Esophagus squamous epithelium (tissue), 5 donors: ENCODE results near the gene ANKRD11. TPM values are rescaled to one million over a fixed set of nuclear protein-coding genes. Genes with fewer than 3 reads are reported as not detected.

Experiments
- DNase-seq: peaks from one replicate; lab custom pipeline; 2025; lab: John Stamatoyannopoulos, UW
- H3K27ac ChIP-seq, 4 donors: fragments of 200-600 bp; sonication (generic); one replicate each; pipeline ENCODE4 v1.5.1; 2016 to 2019; ENCODE audit warnings: mild to moderate bottlenecking in 1 of 4
- H3K27me3 ChIP-seq, 4 donors: fragments of 200-600 bp; sonication (generic); 1 replicate in 3 of 4; 2 replicates in 1 of 4; pipeline versions ENCODE4 v1.5.1 to v1.6.0; 2017 to 2021; ENCODE audit warnings: antibody characterized with exemption in 1 of 4
- H3K36me3 ChIP-seq, 3 donors: fragments of 200-600 bp; sonication (generic); one replicate each; pipeline ENCODE4 v1.5.1; 2016 to 2019
- H3K4me1 ChIP-seq, 3 donors: fragments of 200-600 bp; sonication (generic); one replicate each; pipeline ENCODE4 v1.5.1; 2017 to 2019
- H3K4me3 ChIP-seq, 4 donors: fragments of 200-600 bp; sonication (generic); 1 replicate in 3 of 4; 2 replicates in 1 of 4; pipeline ENCODE4 v1.5.1; 2016 to 2019; ENCODE audit warnings: mild to moderate bottlenecking in 2 of 4, moderate library complexity in 1 of 4
- H3K9me3 ChIP-seq, 3 donors: fragments of 200-600 bp; sonication (generic); one replicate each; pipeline ENCODE4 v1.5.1; 2016 to 2019
- POLR2A ChIP-seq, 4 donors: fragments of 450-650 bp; IDR thresholded peaks; one replicate each; pipeline ENCODE4 v1.6.1; 2017; ENCODE audit warnings: antibody characterized with exemption in 4 of 4, mild to moderate bottlenecking in 4 of 4, moderate library complexity in 3 of 4
- WGBS, 2 donors: methylation state at CpG; one replicate each; pipeline ENCODE4 v1.1.5; 2018; 5-methylcytosine and 5-hydroxymethylcytosine counted together
- intact Hi-C: fragments of 100-400 bp; cut with DNase I; formaldehyde crosslinking; loops from one replicate; pipeline ENCODE4 v1.15.0; 2022
- total RNA-seq, 4 donors: library from RNA; depleted of rRNA; stranded (reverse); fragments of >200 nt; gene quantifications; one replicate each; pipeline ENCODE4 v1.1.0, GENCODE V29; 2016
- TF ChIP-seq, protein P1 (sequence below), 6 experiments: fragments of 450-650 bp in 4 of 6; fragments of 200-600 bp in 2 of 6; sonication (generic) in 2 of 6; IDR thresholded peaks; one replicate each; pipeline ENCODE4 v1.5.1; 2016 to 2019; ENCODE audit warnings: antibody characterized with exemption in 6 of 6, mild to moderate bottlenecking in 4 of 6, moderate library complexity in 4 of 6
- donor health status: DM: yes; HTN: yes; CAD: no.

The ANKRD11 gene
- total RNA-seq, 4 donors from 2014 or later, result 51.0 to 72.7 (median 66.9) TPM

- Histone ChIP-seq H3K4me1 (peaks cover 28 to 80% (median 53%) of the 10 kb centered on the region in 3 donors), H3K4me3 (peak overlapping the region in 2 of 4 donors; percentile 3 to 23), H3K9me3 (no peaks in the 10 kb centered on the region), H3K36me3 (no peaks in the 10 kb centered on the region), H3K27me3 (no peaks in the 10 kb centered on the region), H3K27ac (peak overlapping the region; percentile 58 to 81 (median 70))
- DNase-seq, result no peak
- TF ChIP-seq POLR2A (IDR thresholded peaks at IDR 0.05), result no peak
- intact Hi-C loops, result no loop called here
- 30 to 33% methylated on average over 15 to 16 of the region's 20 CpGs for WGBS, 2 donors
Observed at GRCh38 chr16:89344846-89345611, 145.3 kb downstream of the ANKRD11 start.

DNA sequence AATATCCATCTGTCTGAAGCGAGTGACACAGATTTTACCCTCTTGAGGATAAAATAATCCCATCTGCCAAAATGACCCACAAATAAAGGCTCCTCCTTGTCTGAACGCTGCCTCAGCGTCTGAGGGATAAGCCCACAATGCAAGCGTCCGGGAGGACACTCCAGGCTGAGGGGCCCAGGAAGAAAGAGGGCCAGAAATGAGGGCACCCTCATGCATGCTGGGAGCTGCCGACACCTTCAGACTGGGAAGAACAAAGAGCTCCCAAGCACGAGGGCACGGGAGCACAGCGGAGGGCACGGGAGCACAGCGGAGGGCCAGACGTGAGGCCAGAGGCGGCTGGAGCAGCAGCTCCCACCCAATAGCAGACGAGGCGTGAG is 145.9 kb downstream of the ANKRD11 start:
- Histone ChIP-seq H3K4me1 (peaks cover 28 to 84% (median 53%) of the 10 kb centered on the region in 3 donors), H3K9me3 (no peaks in the 10 kb centered on the region), H3K4me3 (peak overlapping the region in 1 of 4 donors; percentile 23), H3K27me3 (no peaks in the 10 kb centered on the region), H3K36me3 (no peaks in the 10 kb centered on the region), H3K27ac (peak overlapping the region; percentile 54 to 81 (median 64))
- intact Hi-C loops, result no loop called here
- DNase-seq, result no peak
- TF ChIP-seq, protein P1, sequence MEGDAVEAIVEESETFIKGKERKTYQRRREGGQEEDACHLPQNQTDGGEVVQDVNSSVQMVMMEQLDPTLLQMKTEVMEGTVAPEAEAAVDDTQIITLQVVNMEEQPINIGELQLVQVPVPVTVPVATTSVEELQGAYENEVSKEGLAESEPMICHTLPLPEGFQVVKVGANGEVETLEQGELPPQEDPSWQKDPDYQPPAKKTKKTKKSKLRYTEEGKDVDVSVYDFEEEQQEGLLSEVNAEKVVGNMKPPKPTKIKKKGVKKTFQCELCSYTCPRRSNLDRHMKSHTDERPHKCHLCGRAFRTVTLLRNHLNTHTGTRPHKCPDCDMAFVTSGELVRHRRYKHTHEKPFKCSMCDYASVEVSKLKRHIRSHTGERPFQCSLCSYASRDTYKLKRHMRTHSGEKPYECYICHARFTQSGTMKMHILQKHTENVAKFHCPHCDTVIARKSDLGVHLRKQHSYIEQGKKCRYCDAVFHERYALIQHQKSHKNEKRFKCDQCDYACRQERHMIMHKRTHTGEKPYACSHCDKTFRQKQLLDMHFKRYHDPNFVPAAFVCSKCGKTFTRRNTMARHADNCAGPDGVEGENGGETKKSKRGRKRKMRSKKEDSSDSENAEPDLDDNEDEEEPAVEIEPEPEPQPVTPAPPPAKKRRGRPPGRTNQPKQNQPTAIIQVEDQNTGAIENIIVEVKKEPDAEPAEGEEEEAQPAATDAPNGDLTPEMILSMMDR (IDR thresholded peaks at IDR 0.05), result no peak
- no peak for TF ChIP-seq POLR2A (IDR thresholded peaks at IDR 0.05)
- WGBS, 2 donors, result 50 to 57% methylated on average over 14 to 15 of the region's 15 CpGs

GRCh38 chr16:89343501-89344457 is 146.6 kb downstream of the ANKRD11 start:
- DNase-seq, result no peak
- no peak for TF ChIP-seq POLR2A (IDR thresholded peaks at IDR 0.05)
- TF ChIP-seq, protein P1 (IDR thresholded peaks at IDR 0.05), result no peak
- no peak overlapping the region for H3K4me3 ChIP-seq
- intact Hi-C loops, result no loop called here
- H3K9me3 ChIP-seq, result no peaks in the 10 kb centered on the region
- peak overlapping the region; percentile 54 to 81 (median 64) for H3K27ac ChIP-seq
- H3K36me3 ChIP-seq, result no peaks in the 10 kb centered on the region
- 71 to 81% methylated on average over 27 to 29 of the region's 36 CpGs for WGBS, 2 donors
- H3K4me1 ChIP-seq, result peaks cover 28 to 90% (median 53%) of the 10 kb centered on the region in 3 donors
- no peaks in the 10 kb centered on the region for H3K27me3 ChIP-seq

- H3K9me3 ChIP-seq, result no peaks in the 10 kb centered on the region
- H3K27ac ChIP-seq, result peak overlapping the region; percentile 55 to 71 (median 64)
- no peak for TF ChIP-seq POLR2A (IDR thresholded peaks at IDR 0.05)
- TF ChIP-seq, protein P1 (IDR thresholded peaks at IDR 0.05), result no peak
- intact Hi-C loops, result no loop called here
- H3K27me3 ChIP-seq, result no peaks in the 10 kb centered on the region
- no peak overlapping the region for H3K4me3 ChIP-seq
- H3K36me3 ChIP-seq, result no peaks in the 10 kb centered on the region
- WGBS, 2 donors, result 53 to 56% methylated on average over 17 to 20 of the region's 35 CpGs
- DNase-seq, result no peak
- H3K4me1 ChIP-seq, result peaks cover 28 to 94% (median 53%) of the 10 kb centered on the region in 3 donors
Observed at GRCh38 chr16:89341697-89342694, 148.4 kb downstream of the ANKRD11 start.

- DNase-seq, result no peak
- Histone ChIP-seq H3K27me3 (no peaks in the 10 kb centered on the region), H3K4me3 (no peak overlapping the region), H3K36me3 (no peaks in the 10 kb centered on the region), H3K4me1 (peaks cover 32 to 92% (median 59%) of the 10 kb centered on the region in 3 donors), H3K27ac (peak overlapping the region in 3 of 4 donors; percentile 55 to 71 (median 61)), H3K9me3 (no peaks in the 10 kb centered on the region)
- 39 to 63% methylated on average over 5 to 7 of the region's 7 CpGs for WGBS, 2 donors
- intact Hi-C loops, result no loop called here
- TF ChIP-seq, protein P1 (IDR thresholded peaks at IDR 0.05), result no peak
- TF ChIP-seq POLR2A (IDR thresholded peaks at IDR 0.05), result no peak
Observed at GRCh38 chr16:89341279-89341678, 149.1 kb downstream of the ANKRD11 start.
